ENCODE measurements around the gene CXCR6.

The CXCR6 gene

GRCh38 chr3:45972534-45973402 is 29.5 kb downstream of the CXCR6 start:
- no peak for DNase-seq

- no peak for DNase-seq
Observed at GRCh38 chr3:45974686-45975085, 31.4 kb downstream of the CXCR6 start.

- DNase-seq: no peak
Observed at GRCh38 chr3:45975686-45976085, 32.4 kb downstream of the CXCR6 start.

- no peak for DNase-seq
Observed at GRCh38 chr3:45976191-45977091, 33.2 kb downstream of the CXCR6 start.

- no peak for DNase-seq
Observed at GRCh38 chr3:45978006-45978761, 34.9 kb downstream of the CXCR6 start.

GRCh38 chr3:45979378-45979777 is 36.1 kb downstream of the CXCR6 start:
- DNase-seq: no peak

- no peak for DNase-seq
Observed at GRCh38 chr3:45980229-45980813, 37.1 kb downstream of the CXCR6 start.

GRCh38 chr3:45980819-45981218 is 37.6 kb downstream of the CXCR6 start:
- DNase-seq: no peak

GRCh38 chr3:45981346-45982074 is 38.2 kb downstream of the CXCR6 start:
- DNase-seq: no peak

GRCh38 chr3:45983770-45984169 is 40.5 kb downstream of the CXCR6 start:
- no peak for DNase-seq

GRCh38 chr3:45984331-45985312 is 41.4 kb downstream of the CXCR6 start:
- DNase-seq: peak; percentile 45

GRCh38 chr3:45985532-45986302 is 42.5 kb downstream of the CXCR6 start:
- peak; percentile 49 for DNase-seq

GRCh38 chr3:45986303-45986982 is 43.2 kb downstream of the CXCR6 start:
- DNase-seq: no peak

- DNase-seq: peak; percentile 58
Observed at GRCh38 chr3:45987368-45988291, 44.4 kb downstream of the CXCR6 start.

GRCh38 chr3:45988362-45988761 is 45.1 kb downstream of the CXCR6 start:
- no peak for DNase-seq

- DNase-seq: no peak
Observed at GRCh38 chr3:45988804-45989203, 45.5 kb downstream of the CXCR6 start.

GRCh38 chr3:45990181-45990580 is 46.9 kb downstream of the CXCR6 start:
- no peak for DNase-seq

- DNase-seq: no peak
Observed at GRCh38 chr3:45991341-45991740, 48.1 kb downstream of the CXCR6 start.

Measured in right forelimb (tissue), 1 donor.